ENCODE results near the gene LOC128125822.

LOC128125822 gene

DNA sequence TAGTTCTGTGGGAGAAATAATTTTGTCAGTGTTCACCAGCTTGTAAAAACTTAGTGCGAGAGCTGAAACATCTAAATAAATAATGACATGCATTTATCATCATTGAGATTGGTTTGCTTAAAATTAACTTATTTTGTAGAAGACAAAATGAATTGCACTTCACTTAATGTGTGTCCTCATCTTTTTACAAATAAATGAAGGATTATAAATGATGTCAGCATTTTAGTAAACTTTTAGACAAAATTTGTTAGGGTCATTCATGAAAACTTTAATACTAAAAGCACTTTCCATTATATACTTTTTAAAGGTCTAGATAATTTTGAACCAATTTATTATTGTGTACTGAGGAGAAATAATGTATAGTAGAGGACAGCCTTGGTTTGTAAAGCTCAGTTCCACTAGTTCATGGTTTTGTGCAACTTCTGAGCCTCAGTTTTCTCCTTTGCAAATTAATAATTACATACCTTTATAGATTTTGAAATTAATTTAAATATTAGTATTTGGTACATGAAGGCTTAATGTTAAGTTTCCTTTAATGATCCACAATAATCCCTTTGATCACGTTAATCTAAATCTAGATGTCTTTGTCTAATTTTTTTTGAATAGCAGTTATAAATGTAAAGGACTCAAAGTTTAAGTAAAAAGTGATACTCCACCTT is 9.2 kb downstream of the LOC128125822 start:
- H3K9me3 ChIP-seq (ENCODE audit: control insufficient read depth in 2 of 3, insufficient read depth in 1 of 3, low read length in 3 of 3) = no peaks in the 10 kb centered on the region
- TF ChIP-seq, protein P1, sequence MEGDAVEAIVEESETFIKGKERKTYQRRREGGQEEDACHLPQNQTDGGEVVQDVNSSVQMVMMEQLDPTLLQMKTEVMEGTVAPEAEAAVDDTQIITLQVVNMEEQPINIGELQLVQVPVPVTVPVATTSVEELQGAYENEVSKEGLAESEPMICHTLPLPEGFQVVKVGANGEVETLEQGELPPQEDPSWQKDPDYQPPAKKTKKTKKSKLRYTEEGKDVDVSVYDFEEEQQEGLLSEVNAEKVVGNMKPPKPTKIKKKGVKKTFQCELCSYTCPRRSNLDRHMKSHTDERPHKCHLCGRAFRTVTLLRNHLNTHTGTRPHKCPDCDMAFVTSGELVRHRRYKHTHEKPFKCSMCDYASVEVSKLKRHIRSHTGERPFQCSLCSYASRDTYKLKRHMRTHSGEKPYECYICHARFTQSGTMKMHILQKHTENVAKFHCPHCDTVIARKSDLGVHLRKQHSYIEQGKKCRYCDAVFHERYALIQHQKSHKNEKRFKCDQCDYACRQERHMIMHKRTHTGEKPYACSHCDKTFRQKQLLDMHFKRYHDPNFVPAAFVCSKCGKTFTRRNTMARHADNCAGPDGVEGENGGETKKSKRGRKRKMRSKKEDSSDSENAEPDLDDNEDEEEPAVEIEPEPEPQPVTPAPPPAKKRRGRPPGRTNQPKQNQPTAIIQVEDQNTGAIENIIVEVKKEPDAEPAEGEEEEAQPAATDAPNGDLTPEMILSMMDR (IDR thresholded peaks at IDR 0.05; ENCODE audit: borderline replicate concordance, extremely low read depth, insufficient read depth) = no peak
- no peaks in the 10 kb centered on the region for H3K4me1 ChIP-seq (ENCODE audit: control insufficient read depth in 2 of 3, insufficient read depth in 2 of 3, low read depth in 1 of 3, low read length in 3 of 3)
- no peak overlapping the region for H3K4me3 ChIP-seq (ENCODE audit: low read length in 3 of 3)
- H3K27ac ChIP-seq (ENCODE audit: low read depth in 2 of 2, low read length in 2 of 2) = no peak overlapping the region
- DNase-seq (no peak), FAIRE-seq (peak; percentile 15)
- intact Hi-C loops (cut with DNase I) = no loop called here
- H3K27me3 ChIP-seq (ENCODE audit: control insufficient read depth, insufficient read depth, low read length) = no peaks in the 10 kb centered on the region
- H3K9ac ChIP-seq (ENCODE audit: low read length in 3 of 3) = no peak overlapping the region
- H3K36me3 ChIP-seq (ENCODE audit: control insufficient read depth in 2 of 3, insufficient read depth in 3 of 3, low read length in 3 of 3) = peaks cover 5 to 32% (median 11%) of the 10 kb centered on the region in 3 donors

DNA sequence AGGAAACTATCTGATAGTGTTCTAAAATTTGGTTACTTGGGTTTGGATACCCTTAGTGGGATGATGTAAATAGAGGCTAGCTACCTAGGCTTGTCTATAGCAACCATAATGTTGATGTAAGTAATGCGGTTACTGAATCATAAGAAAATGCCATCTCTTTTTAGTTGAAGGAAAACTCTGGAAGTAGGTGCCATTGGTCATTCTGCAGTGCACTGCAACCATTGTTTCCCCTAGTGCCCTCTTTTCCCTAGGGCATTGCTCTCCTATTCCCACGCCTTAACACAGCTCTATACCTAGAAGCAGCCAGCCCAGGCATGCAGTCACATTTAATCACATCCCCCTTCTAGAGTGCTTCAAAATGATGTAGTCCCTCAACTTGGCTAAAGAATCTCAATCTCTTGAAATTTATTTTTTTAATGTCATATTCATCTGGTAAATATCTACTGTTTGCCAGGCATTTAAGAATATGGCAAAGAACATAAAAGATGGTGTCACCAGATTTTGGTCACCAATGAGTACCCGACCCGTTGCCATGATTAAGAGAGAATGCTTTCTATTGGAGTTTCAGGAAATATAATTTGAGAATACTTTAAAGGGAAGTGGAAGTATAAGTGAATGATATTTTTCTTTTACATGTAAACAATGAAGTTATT is 10.4 kb downstream of the LOC128125822 start:
- FAIRE-seq = no peak
- no peak overlapping the region for H3K9ac ChIP-seq (ENCODE audit: low read length in 3 of 3)
- intact Hi-C loops (cut with DNase I) = no loop called here

DNA sequence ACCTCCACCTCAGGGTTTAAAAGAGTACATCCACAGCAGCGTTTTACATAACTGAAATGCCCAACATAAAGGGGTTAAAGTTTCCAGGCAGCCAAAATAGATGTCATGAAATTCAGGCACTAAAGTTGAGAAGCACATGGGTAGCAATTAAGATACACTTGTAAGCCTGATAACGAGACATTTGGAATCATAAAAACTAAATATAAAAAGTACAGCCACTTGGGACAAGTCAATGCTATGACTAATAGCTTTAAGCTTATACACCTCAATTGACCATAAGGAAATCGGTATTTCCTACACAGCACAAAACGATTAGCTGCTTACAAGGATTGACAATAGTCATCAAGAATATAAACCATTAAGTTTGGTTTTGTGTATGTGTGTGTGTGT is 11.8 kb downstream of the LOC128125822 start:
- no peaks in the 10 kb centered on the region for H3K9me3 ChIP-seq (ENCODE audit: control insufficient read depth in 2 of 3, insufficient read depth in 1 of 3, low read length in 3 of 3)
- no peak overlapping the region for H3K4me3 ChIP-seq (ENCODE audit: low read length in 3 of 3)
- H3K36me3 ChIP-seq (ENCODE audit: control insufficient read depth in 2 of 3, insufficient read depth in 3 of 3, low read length in 3 of 3) = peaks cover 5 to 14% (median 7%) of the 10 kb centered on the region in 3 donors
- H3K27me3 ChIP-seq (ENCODE audit: control insufficient read depth, insufficient read depth, low read length) = no peaks in the 10 kb centered on the region
- DNase-seq (no peak), FAIRE-seq (no peak)
- H3K4me1 ChIP-seq (ENCODE audit: control insufficient read depth in 2 of 3, insufficient read depth in 2 of 3, low read depth in 1 of 3, low read length in 3 of 3) = no peaks in the 10 kb centered on the region
- TF ChIP-seq, protein P1 (IDR thresholded peaks at IDR 0.05; ENCODE audit: borderline replicate concordance, extremely low read depth, insufficient read depth) = no peak
- intact Hi-C loops (cut with DNase I) = no loop called here
- no peak overlapping the region for H3K27ac ChIP-seq (ENCODE audit: low read depth in 2 of 2, low read length in 2 of 2)
- no peak overlapping the region for H3K9ac ChIP-seq (ENCODE audit: low read length in 3 of 3)

More for the DNA sequence above, 10.4 kb downstream of the LOC128125822 start:
- Histone ChIP-seq H3K4me1 (ENCODE audit: control insufficient read depth in 2 of 3, insufficient read depth in 2 of 3, low read depth in 1 of 3, low read length in 3 of 3) (no peaks in the 10 kb centered on the region), H3K27me3 (ENCODE audit: control insufficient read depth, insufficient read depth, low read length) (no peaks in the 10 kb centered on the region), H3K4me3 (ENCODE audit: low read length in 3 of 3) (no peak overlapping the region), H3K36me3 (ENCODE audit: control insufficient read depth in 2 of 3, insufficient read depth in 3 of 3, low read length in 3 of 3) (peaks cover 5 to 21% (median 11%) of the 10 kb centered on the region in 3 donors), H3K27ac (ENCODE audit: low read depth in 2 of 2, low read length in 2 of 2) (no peak overlapping the region), H3K9me3 (ENCODE audit: control insufficient read depth in 2 of 3, insufficient read depth in 1 of 3, low read length in 3 of 3) (no peaks in the 10 kb centered on the region)
- TF ChIP-seq, protein P1 (IDR thresholded peaks at IDR 0.05; ENCODE audit: borderline replicate concordance, extremely low read depth, insufficient read depth) = no peak
- DNase-seq = no peak
